Neural progenitor cell (in vitro differentiated cells): ENCODE measurements around the gene ADORA1.

Experiments used
- CTCF ChIP-seq: fragments of 200-600 bp; sonication (generic); IDR thresholded peaks from 2 replicates; pipeline ENCODE4 v1.5.1; 2017; ENCODE audit warnings: antibody characterized with exemption, mild to moderate bottlenecking
- EZH2phosphoT487 ChIP-seq: fragments of 200-600 bp; sonication (generic); IDR thresholded peaks from 2 replicates; pipeline ENCODE4 v1.6.1; 2017; ENCODE audit warnings: antibody characterized with exemption

DNA sequence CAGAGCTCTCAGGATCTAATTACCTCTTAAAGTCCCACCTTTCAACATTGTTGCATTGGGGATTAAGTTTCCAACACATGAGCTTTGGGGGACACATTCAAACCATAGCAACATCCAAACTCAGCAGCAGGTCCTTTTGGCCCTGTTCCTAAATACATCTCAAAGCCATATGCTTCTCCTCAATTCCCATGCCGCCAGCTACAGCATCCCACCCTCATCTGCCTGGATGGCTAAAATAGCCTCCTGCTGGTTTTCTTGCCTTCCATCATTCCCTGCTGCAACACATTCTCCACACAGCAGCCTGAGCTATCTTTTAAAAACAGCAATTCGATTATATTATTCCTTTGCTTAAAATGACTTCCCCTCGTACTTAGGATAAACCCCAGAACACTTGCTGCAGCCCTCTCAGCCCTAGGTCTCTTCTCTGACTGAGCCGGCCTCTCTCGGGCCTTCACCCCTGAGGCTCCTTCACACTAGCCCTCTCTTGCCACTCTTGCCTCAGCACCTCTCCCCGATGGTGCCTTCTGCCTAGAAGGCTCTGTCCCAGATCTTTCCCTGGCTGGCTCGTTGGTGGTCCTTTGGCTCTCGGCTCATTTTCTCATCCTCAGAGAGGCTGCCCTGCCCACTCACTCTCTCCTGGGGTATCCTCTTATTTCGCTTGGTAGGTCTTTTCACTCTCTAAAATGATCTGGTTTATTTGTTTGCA, 31.6 kb downstream of the ADORA1 start:
- TF ChIP-seq EZH2phosphoT487 (no peak), CTCF (no peak)
